ENCODE results near the gene PSMB3.
"Not testable (repeated sequence)": the region's sequence is repeated elsewhere in the genome, so short reads cannot be mapped to it uniquely, and the experiment has no call there.

PSMB3 gene

DNA sequence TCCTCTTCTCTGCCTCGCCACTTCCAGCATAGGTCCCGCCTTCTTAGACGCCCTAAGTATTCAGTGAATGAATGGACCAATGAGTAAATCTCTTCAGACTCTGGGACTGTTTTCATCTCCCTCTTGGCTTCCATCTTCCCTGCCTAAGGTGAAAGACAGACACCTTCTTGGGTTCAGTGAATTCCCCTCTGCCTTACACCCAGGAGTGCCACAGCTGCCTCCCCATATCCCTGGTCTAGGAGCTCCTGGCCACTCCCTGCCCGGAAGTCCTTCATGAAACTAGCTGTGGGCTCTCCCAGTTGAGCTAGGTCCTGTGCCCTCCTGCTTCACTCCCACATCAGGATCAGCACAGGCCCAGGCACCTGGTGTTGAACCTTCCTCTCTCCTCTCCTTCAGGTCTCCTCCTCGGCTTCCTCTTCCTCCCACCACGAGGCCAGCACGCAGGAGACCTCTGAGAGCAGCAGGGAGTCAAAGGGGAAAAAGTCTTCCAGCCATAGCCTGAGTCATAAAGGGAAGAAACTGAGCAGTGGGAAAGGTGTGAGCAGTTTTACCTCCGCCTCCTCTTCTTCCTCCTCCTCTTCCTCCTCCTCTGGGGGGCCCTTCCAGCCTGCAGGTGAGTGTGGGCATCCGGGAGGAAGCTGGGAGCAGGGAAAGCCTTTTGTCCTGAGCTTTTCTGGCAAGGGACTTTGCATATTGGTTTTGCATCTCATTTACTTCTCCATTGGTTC lies 37.2 kb upstream of the PSMB3 start:
- in situ Hi-C loops (cut with HindIII; ENCODE audit: low sequenced_read_pairs), result no loop called here

DNA sequence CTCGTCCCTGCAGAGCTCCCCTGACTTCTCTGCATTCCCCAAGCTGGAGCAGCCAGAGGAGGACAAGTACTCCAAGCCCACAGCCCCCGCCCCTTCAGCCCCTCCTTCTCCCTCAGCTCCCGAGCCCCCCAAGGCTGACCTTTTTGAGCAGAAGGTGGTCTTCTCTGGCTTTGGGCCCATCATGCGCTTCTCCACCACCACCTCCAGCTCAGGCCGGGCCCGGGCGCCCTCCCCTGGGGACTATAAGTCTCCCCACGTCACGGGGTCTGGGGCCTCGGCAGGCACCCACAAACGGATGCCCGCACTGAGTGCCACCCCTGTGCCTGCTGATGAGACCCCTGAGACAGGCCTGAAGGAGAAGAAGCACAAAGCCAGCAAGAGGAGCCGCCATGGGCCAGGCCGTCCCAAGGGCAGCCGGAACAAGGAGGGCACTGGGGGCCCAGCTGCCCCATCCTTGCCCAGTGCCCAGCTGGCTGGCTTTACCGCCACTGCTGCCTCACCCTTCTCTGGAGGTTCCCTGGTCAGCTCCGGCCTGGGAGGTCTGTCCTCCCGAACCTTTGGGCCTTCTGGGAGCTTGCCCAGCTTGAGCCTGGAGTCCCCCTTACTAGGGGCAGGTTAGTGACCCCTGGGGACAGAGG lies 36.1 kb upstream of the PSMB3 start:
- in situ Hi-C loops (cut with HindIII; ENCODE audit: low sequenced_read_pairs), result no loop called here

DNA sequence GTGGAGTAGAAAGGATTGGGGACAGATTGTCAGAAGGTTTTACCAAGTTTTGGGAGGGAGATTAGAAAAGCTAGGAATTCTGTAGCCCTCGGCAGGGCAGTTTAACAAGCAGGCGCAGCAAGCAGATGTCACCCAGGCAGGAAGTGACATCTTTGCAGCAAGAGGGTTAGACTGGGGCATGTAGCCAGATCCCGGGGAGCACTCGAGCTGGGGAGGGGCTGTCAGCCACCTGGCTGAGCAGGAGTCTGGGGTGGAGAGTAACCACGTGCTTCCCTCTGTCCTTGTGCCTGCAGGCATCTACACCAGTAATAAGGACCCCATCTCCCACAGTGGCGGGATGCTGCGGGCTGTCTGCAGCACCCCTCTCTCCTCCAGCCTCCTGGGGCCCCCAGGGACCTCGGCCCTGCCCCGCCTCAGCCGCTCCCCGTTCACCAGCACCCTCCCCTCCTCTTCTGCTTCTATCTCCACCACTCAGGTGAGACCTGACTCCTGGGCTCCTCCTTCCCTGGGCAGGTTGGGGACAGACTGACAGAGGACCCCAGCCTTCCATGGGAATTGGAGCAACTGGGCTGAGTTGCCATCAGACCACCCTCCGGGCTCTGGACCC lies 35.3 kb upstream of the PSMB3 start:
- in situ Hi-C loops (cut with HindIII; ENCODE audit: low sequenced_read_pairs), result no loop called here

GRCh38 chr17:38719289-38719942 lies 33.1 kb upstream of the PSMB3 start:
- in situ Hi-C loops (cut with HindIII; ENCODE audit: low sequenced_read_pairs), result no loop called here

GRCh38 chr17:38719943-38720641 lies 32.4 kb upstream of the PSMB3 start:
- in situ Hi-C loops (cut with HindIII; ENCODE audit: low sequenced_read_pairs), result no loop called here

DNA sequence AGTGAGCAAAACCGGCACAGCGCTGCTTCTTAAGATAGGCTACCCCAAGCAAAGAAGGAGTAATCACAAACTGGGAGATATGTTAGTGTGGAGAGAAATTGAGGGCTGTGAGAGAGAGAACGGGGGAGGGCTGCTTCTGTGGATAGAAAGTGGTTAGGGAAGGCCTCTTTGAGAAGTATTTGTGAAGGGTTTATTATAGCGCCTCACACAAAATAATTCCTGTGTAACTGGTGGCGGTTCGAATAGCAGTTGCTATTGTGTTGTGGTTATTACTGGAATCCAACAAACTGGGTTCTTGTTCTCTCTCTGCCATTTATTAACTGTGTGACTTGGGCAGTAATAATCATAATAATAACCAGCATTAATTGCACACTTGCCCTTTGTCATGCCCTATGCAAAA lies 31.6 kb upstream of the PSMB3 start:
- in situ Hi-C loops (cut with HindIII; ENCODE audit: low sequenced_read_pairs), result no loop called here

GRCh38 chr17:38721802-38722201 lies 30.7 kb upstream of the PSMB3 start:
- in situ Hi-C loops (cut with HindIII; ENCODE audit: low sequenced_read_pairs), result no loop called here

DNA sequence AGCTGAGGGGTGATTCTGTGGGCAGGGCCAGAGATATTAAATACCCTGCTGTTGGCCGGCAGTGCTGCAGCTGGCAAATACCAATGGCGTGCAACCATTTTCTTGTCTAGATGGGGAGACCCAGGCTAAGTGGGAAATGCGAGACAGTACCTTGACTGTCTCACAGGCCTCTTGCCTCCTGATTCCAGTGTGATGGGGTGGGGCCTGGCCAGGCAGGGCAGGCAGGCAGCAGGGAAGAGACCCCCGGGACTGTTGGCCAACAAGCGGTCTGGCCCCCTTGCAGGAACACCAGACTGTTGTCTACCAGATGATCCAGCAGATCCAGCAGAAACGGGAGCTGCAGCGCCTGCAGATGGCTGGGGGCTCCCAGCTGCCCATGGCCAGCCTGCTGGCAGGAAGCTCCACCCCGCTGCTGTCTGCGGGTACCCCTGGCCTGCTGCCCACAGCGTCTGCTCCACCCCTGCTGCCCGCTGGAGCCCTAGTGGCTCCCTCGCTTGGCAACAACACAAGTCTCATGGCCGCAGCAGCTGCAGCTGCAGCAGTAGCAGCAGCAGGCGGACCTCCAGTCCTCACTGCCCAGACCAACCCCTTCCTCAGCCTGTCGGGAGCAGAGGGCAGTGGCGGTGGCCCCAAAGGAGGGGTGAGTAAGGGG lies 28.1 kb upstream of the PSMB3 start:
- in situ Hi-C loops (cut with HindIII; ENCODE audit: low sequenced_read_pairs), result no loop called here

DNA sequence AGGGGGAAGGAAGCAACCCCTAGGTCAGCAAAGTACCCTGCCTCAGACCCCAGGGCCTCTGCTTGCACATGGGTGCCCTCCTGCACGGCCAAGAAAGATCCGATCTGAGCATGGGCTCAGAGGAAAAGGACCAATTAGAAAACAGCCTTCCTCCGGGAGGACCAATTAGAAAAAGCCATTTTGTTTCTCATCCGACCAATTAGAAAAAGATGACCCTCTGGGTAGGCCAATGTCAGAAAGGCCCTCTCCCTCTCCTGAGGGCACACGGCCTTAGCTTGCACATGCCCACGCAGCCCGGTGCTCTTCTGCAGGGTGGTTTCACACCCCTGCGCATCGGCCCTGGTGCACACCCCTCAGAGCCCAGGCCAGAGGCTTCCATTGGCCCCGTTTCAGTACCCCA lies 27.5 kb upstream of the PSMB3 start:
- in situ Hi-C loops (cut with HindIII; ENCODE audit: low sequenced_read_pairs), result no loop called here

DNA sequence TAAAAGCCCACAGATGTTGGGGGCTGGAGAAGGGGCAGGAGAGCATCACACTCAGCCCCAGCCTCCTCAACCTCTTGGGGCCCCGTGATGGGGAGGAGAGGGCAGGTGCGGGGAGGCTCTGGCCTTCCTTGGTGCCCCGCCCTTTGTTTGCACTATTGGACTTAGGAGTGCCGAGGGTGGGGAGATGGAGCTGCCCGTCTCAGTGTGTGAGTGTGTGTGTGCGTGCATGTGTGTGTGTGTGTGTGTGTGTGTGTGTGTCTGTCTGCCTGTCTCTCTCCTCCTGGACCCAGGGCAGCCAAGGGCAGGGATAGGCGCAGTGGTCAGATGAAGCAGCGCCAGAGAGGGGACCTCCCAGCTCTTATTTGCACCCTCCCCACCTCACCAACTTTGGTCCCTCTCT lies 26.4 kb upstream of the PSMB3 start:
- in situ Hi-C loops (cut with HindIII; ENCODE audit: low sequenced_read_pairs), result not testable (repeated sequence)

- in situ Hi-C loops (cut with HindIII; ENCODE audit: low sequenced_read_pairs), result no loop called here
Observed at GRCh38 chr17:38727736-38728135, 24.8 kb upstream of the PSMB3 start.

- in situ Hi-C loops (cut with HindIII; ENCODE audit: low sequenced_read_pairs), result no loop called here
Observed at GRCh38 chr17:38728290-38728831, 24.2 kb upstream of the PSMB3 start.

- in situ Hi-C loops (cut with HindIII; ENCODE audit: low sequenced_read_pairs), result no loop called here
Observed at GRCh38 chr17:38729368-38729885, 23.1 kb upstream of the PSMB3 start.

- in situ Hi-C loops (cut with HindIII; ENCODE audit: low sequenced_read_pairs), result no loop called here
Observed at GRCh38 chr17:38729886-38730525, 22.5 kb upstream of the PSMB3 start, which contains the start of gene CISD3. Gene CISD3, plus strand, starts transcription at chr17:38730341. Its CDS starts 18 bp downstream, at chr17:38730359.

DNA sequence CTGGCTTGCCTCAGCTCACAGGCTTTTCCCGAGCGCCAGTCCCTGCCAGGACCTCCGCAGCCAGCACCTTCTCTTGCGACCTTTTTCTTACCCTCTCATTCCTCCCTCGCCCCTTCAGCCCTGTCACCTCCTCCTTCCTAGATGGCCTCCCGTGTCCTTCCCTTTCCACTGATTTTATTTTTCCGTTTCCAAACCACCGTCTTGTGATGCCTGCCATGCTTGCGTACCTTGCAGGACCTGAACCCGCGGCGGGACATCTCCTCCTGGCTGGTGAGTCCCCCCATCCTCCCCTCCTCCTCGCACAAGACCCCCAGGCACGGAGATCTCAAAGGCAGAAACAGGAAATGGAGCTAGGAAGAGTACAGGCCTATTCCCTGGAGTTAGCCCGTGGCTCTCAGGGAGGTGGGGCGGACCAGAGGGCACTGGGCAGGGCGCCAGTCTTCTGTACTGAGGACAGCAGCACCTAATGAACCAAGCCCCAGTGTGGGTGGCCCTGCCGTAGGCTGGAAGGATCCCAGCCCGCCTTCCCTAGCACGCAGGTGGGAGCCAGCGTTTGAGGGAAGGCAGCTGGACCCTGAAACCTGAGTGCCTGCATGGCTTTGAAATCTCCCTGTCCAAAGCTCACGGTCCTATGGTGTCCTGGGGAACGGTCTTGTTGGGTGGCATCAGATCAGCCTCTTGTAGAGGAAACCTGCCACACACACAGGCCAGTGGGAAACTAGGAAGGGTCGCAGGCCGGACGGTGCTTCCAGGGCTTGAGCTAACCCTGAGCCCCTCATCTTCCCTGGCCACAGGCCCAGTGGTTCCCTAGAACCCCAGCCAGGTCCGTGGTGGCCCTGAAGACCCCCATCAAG lies 21.8 kb upstream of the PSMB3 start:
- in situ Hi-C loops (cut with HindIII; ENCODE audit: low sequenced_read_pairs), result no loop called here

DNA sequence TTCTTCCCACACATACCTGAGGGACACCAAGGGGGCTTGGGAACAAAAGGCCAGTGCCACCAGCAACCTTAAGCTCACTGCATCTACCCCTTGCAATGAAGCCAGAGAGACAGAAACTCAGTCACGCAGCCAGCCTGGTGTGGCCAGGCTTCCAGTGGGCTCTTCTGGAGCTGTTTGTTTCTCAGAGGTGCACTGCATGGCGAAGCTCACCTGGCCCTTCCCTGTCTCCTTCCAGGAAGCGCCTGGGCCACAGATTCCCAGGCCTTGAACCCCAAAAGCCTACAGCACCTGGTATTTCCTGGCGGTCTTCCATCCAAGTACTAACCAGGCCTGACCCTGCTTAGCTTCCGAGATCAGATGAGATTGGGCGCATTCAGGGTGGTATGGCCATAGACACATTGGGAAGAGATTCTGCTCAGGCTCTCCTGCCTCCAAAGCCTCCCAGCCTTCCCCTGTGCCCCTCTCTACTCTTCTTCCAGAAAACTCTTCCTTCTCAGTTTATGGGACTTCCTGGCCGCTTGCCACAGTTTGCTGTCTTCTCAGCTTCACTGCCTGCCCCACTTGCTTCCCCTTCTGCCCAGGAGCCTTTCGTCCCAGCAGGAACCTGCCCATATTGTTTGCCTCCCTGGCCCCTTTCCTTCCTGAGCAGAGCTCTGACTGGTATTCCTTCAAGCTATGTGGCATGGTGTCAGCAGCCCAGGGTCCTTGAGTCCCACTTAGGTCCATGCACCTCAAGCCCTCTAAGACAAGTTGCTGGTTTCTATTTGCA lies 20.8 kb upstream of the PSMB3 start:
- in situ Hi-C loops (cut with HindIII; ENCODE audit: low sequenced_read_pairs), result no loop called here

DNA sequence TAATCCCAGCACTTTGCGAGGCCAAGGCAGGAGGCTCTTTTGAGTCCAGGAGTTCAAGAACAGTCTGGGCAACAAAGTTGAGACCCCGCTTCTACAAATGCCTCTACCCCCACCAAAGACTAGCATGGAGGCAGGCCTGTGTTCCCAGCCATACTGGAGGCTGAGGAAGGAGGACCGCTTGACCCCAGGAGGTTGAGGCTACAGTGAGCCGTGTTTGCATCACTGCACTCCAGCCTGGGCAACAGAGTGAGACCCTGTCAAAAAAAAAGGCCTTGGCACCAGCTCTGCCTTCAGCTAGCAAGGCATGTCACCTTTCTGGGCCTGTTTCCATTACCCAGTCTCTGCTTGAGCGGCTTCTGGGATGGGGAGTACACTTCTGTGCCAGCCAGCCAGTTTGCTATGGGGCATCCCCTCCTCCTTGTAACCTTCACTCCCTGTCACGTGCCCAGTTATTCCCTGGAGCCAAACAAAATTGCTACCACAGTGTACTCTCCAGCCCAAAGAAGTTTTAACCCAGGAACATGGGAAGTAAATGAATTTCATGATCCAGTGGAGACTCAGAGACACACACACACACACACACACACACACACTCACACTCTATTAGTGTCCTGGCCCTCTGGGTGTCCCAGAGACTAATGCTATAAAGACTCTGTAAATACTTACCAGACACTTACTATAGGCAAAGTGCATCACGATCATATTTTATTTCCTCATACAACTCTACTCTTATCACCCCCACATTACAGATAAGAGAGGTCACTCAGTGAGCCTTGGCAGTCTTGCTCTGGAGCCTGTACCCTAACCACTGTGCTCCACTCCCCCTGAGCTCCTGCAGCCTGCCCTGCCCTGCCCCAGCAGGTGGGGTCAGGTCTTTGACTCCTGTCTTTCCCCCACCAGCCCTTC lies 19.9 kb upstream of the PSMB3 start:
- in situ Hi-C loops (cut with HindIII; ENCODE audit: low sequenced_read_pairs), result no loop called here

Data from DLD1 (cell line).